DMS 273 (cell line): ENCODE data around the gene COX20.
"Not testable (repeated sequence)": the region's sequence is repeated elsewhere in the genome, so short reads cannot be mapped to it uniquely, and the experiment has no call there.

Experiments used
- DNase-seq: peaks from one replicate; lab custom pipeline; 2025; ENCODE audit not compliant: unreplicated experiment; lab: John Stamatoyannopoulos, UW

Gene COX20

GRCh38 chr1:244835276-244836134 lies at the start of gene COX20:
Gene COX20, plus strand, starts transcription at chr1:244835658. Its CDS starts 57 bp downstream, at chr1:244835715.
- peak; percentile 98 for DNase-seq

GRCh38 chr1:244788493-244789275 lies 46.8 kb upstream of the COX20 start:
- no peak for DNase-seq

GRCh38 chr1:244789276-244789580 lies 46.2 kb upstream of the COX20 start:
- no peak for DNase-seq

GRCh38 chr1:244789731-244790130 lies 45.7 kb upstream of the COX20 start:
- no peak for DNase-seq

GRCh38 chr1:244791061-244791460 lies 44.4 kb upstream of the COX20 start:
- no peak for DNase-seq

- DNase-seq, result no peak
Observed at GRCh38 chr1:244792188-244792850, 43.1 kb upstream of the COX20 start.

GRCh38 chr1:244794071-244794470 lies 41.4 kb upstream of the COX20 start:
- no peak for DNase-seq

- DNase-seq, result not testable (repeated sequence)
Observed at GRCh38 chr1:244794516-244794915, 40.9 kb upstream of the COX20 start.

GRCh38 chr1:244796719-244797406 lies 38.6 kb upstream of the COX20 start:
- peak; percentile 83 for DNase-seq

- DNase-seq, result no peak
Observed at GRCh38 chr1:244800821-244801220, 34.6 kb upstream of the COX20 start.

GRCh38 chr1:244801246-244801645 lies 34.2 kb upstream of the COX20 start:
- peak; percentile 72 for DNase-seq

GRCh38 chr1:244802041-244802440 lies 33.4 kb upstream of the COX20 start:
- DNase-seq, result no peak

GRCh38 chr1:244802556-244803239 lies 32.8 kb upstream of the COX20 start:
- DNase-seq, result no peak

GRCh38 chr1:244804841-244805240 lies 30.6 kb upstream of the COX20 start:
- DNase-seq, result no peak

GRCh38 chr1:244807138-244807537 lies 28.3 kb upstream of the COX20 start:
- DNase-seq, result no peak

GRCh38 chr1:244810221-244810620 lies 25.2 kb upstream of the COX20 start:
- DNase-seq, result no peak

GRCh38 chr1:244813327-244813726 lies 22.1 kb upstream of the COX20 start:
- DNase-seq, result no peak

GRCh38 chr1:244815600-244816099 lies 19.8 kb upstream of the COX20 start:
- no peak for DNase-seq

GRCh38 chr1:244817415-244817894 lies 18.0 kb upstream of the COX20 start:
- DNase-seq, result no peak

- DNase-seq, result no peak
Observed at GRCh38 chr1:244820131-244820530, 15.3 kb upstream of the COX20 start.
